Posterior vena cava (tissue), 2 donors: Measurements from ENCODE around the gene SPACA4. TPM values are rescaled to one million over a fixed set of nuclear protein-coding genes. Genes with fewer than 3 reads are reported as not detected.

Source experiments
- DNase-seq: peaks from one replicate; pipeline ENCODE4 v3.0.0-alpha.2; 2020; ENCODE audit warnings: low spot score
- intact Hi-C, 2 donors: fragments of 100-400 bp; cut with DNase I; formaldehyde crosslinking; loops; one replicate each; pipeline versions ENCODE4 v1.14.1 to v1.14.2; 2022 to 2023
- total RNA-seq, 2 donors: library from RNA; stranded (reverse); fragmentation: NEBNext Ultra II Directional; extraction: Animal tissue kit (Norgen Biotek cat#: 25700); gene quantifications; one replicate each; pipeline ENCODE4 v1.2.1, GENCODE V29; 2021
- donor health status: DM: yes; HTN: yes; CAD: no.
- donor health status: DM: yes; HTN: yes; CAD: no.

The SPACA4 gene
- total RNA-seq, 2 donors from 2014 or later = not detected

GRCh38 chr19:48644355-48644754 is 37.8 kb downstream of the SPACA4 start:
- intact Hi-C loops = loop anchor here (5.0 to 10.0 kb wide), 2 partner anchors 190 to 343 kb away; partner anchors contain the start of gene HSD17B14 (in 1 of the 2)
- no peak for DNase-seq

- DNase-seq = peak; percentile 91
- intact Hi-C loops = loop anchor here (5.0 to 10.0 kb wide), 2 partner anchors 190 to 342 kb away; partner anchors contain the start of gene HSD17B14 (in 1 of the 2)
Observed at GRCh38 chr19:48644839-48645619, 38.5 kb downstream of the SPACA4 start.

GRCh38 chr19:48645620-48646000 is 39.1 kb downstream of the SPACA4 start:
- intact Hi-C loops = loop anchor here in 1 of 2 donors (10.0 kb wide), 1 partner anchor 189 kb away; the partner anchor contains the start of gene HSD17B14
- peak; percentile 79 for DNase-seq

GRCh38 chr19:48646001-48646721 is 39.6 kb downstream of the SPACA4 start, which contains the start of gene CA11:
CA11 (minus strand) TSS chr19:48646187; CDS start chr19:48645632, 555 bp downstream.
- intact Hi-C loops = loop anchor here in 1 of 2 donors (10.0 kb wide), 1 partner anchor 189 kb away; the partner anchor contains the start of gene HSD17B14
- peak; percentile 95 for DNase-seq

GRCh38 chr19:48646722-48647216 is 40.2 kb downstream of the SPACA4 start:
- DNase-seq = no peak
- intact Hi-C loops = loop anchor here in 1 of 2 donors (10.0 kb wide), 1 partner anchor 188 kb away; the partner anchor contains the start of gene HSD17B14

GRCh38 chr19:48648134-48648533 is 41.6 kb downstream of the SPACA4 start:
- DNase-seq = no peak
- intact Hi-C loops = loop anchor here in 1 of 2 donors (10.0 kb wide), 1 partner anchor 187 kb away; the partner anchor contains the start of gene HSD17B14

GRCh38 chr19:48650974-48651682 is 44.6 kb downstream of the SPACA4 start:
- intact Hi-C loops = loop anchor here in 1 of 2 donors (10.0 kb wide), 1 partner anchor 184 kb away; the partner anchor contains the start of gene HSD17B14
- peak; percentile 32 for DNase-seq

GRCh38 chr19:48651683-48652048 is 45.1 kb downstream of the SPACA4 start:
- intact Hi-C loops = loop anchor here in 1 of 2 donors (10.0 kb wide), 1 partner anchor 183 kb away; the partner anchor contains the start of gene HSD17B14
- DNase-seq = no peak

- intact Hi-C loops = loop anchor here in 1 of 2 donors (10.0 kb wide), 1 partner anchor 180 kb away; the partner anchor contains the start of gene HSD17B14
- DNase-seq = no peak
Observed at GRCh38 chr19:48654299-48655059, 47.9 kb downstream of the SPACA4 start.

- intact Hi-C loops = loop anchor here in 1 of 2 donors (10.0 kb wide), 1 partner anchor 178 kb away; the partner anchor contains the start of gene HSD17B14
- DNase-seq = no peak
Observed at GRCh38 chr19:48656840-48657474, 50.4 kb downstream of the SPACA4 start.

Other genes starting within 250 kb of the SPACA4 start
- 1 to 10 TPM; 5.0 to 6.3 TPM for gene TMEM143, start 242.8 kb upstream of the SPACA4 start, total RNA-seq
- gene SYNGR4, start 242.4 kb upstream of the SPACA4 start, total RNA-seq = not detected
- 100 to 1,000 TPM in 1 of 2 donors, 10 to 100 TPM in 1; 94.6 to 111 TPM for gene KDELR1, start 215.2 kb upstream of the SPACA4 start, total RNA-seq
- gene GRIN2D, start 213.1 kb upstream of the SPACA4 start, total RNA-seq = 1 to 10 TPM in 1 of 2 donors, under 1 TPM in 1; 0.71 to 2.3 TPM
- 10 to 100 TPM; 21.1 to 24.2 TPM for gene GRWD1, start 160.8 kb upstream of the SPACA4 start, total RNA-seq
- under 1 TPM; 0.52 to 0.65 TPM for gene KCNJ14, start 151.2 kb upstream of the SPACA4 start, total RNA-seq
- 10 to 100 TPM; 34.1 to 49.2 TPM for gene CYTH2, start 137.4 kb upstream of the SPACA4 start, total RNA-seq
- under 1 TPM; 0.19 to 0.57 TPM for gene LMTK3, start 94.9 kb upstream of the SPACA4 start, total RNA-seq
- under 1 TPM in 1 of 2 donors, not detected in 1; 0.60 TPM for gene SULT2B1, start 54.6 kb upstream of the SPACA4 start, total RNA-seq
- not detected for gene FAM83E, start 8.3 kb downstream of the SPACA4 start, total RNA-seq
- gene RPL18, start 12.4 kb downstream of the SPACA4 start, total RNA-seq = 100 to 1,000 TPM; 746 to 777 TPM
- gene SPHK2, start 12.8 kb downstream of the SPACA4 start, total RNA-seq = 10 to 100 TPM in 1 of 2 donors, 1 to 10 TPM in 1; 8.5 to 12.1 TPM
- gene DBP, start 30.6 kb downstream of the SPACA4 start, total RNA-seq = 1 to 10 TPM; 1.8 to 3.6 TPM
- gene CA11, start 39.4 kb downstream of the SPACA4 start, total RNA-seq = 1 to 10 TPM; 4.8 to 5.7 TPM
- gene NTN5, start 66.3 kb downstream of the SPACA4 start, total RNA-seq = under 1 TPM; 0.28 to 0.38 TPM
- gene FUT2, start 89.2 kb downstream of the SPACA4 start, total RNA-seq = not detected
- 1 to 10 TPM in 1 of 2 donors, under 1 TPM in 1; 0.90 to 1.1 TPM for gene MAMSTR, start 113.0 kb downstream of the SPACA4 start, total RNA-seq
- gene RASIP1, start 133.9 kb downstream of the SPACA4 start, total RNA-seq = 10 to 100 TPM; 13.8 to 19.2 TPM
- under 1 TPM; 0.52 to 0.56 TPM for gene IZUMO1, start 140.2 kb downstream of the SPACA4 start, total RNA-seq
- gene FUT1, start 145.9 kb downstream of the SPACA4 start, total RNA-seq = 1 to 10 TPM; 1.5 to 2.1 TPM
- gene FGF21, start 148.8 kb downstream of the SPACA4 start, total RNA-seq = not detected
- 10 to 100 TPM; 21.7 to 24.9 TPM for gene BCAT2, start 204.3 kb downstream of the SPACA4 start, total RNA-seq
- 1 to 10 TPM; 5.6 to 6.6 TPM for gene HSD17B14, start 229.7 kb downstream of the SPACA4 start, total RNA-seq